Nephron progenitor cell (in vitro differentiated cells): ENCODE results near the gene SLIT1.

Experiments used
- DNase-seq: peaks from one replicate; pipeline ENCODE4 v3.0.0; 2021
- H3K27ac Mint-ChIP-seq: 2 replicates; pipeline ENCODE4 v1.8.0; 2021; ENCODE audit warnings: mild to moderate bottlenecking, moderate library complexity, mixed read lengths
- H3K27me3 Mint-ChIP-seq: 2 replicates; pipeline ENCODE4 v1.8.0; 2021; ENCODE audit warnings: mild to moderate bottlenecking, low read depth, mixed read lengths; ENCODE audit not compliant: poor library complexity
- H3K36me3 Mint-ChIP-seq: 2 replicates; pipeline ENCODE4 v1.8.0; 2021; ENCODE audit warnings: low read depth, mixed read lengths
- H3K4me1 Mint-ChIP-seq: 2 replicates; pipeline ENCODE4 v1.8.0; 2021; ENCODE audit warnings: mixed read lengths
- H3K4me3 Mint-ChIP-seq: 2 replicates; pipeline ENCODE4 v1.8.0; 2021; ENCODE audit warnings: mild to moderate bottlenecking, moderate library complexity, mixed read lengths
- H3K9me3 Mint-ChIP-seq: 2 replicates; pipeline ENCODE4 v1.8.0; 2021; ENCODE audit warnings: mild to moderate bottlenecking, moderate library complexity, mixed read lengths
- CTCF ChIP-seq: fragments of 200-600 bp; sonication (generic); IDR thresholded peaks from 2 replicates; pipeline ENCODE4 v1.5.0; 2021; ENCODE audit warnings: antibody characterized with exemption

SLIT1 gene

GRCh38 chr10:96967847-96968246, 217.9 kb downstream of the SLIT1 start:
- Mint-ChIP-seq H3K9me3 (peaks cover 7% of the 10 kb centered on the region), H3K36me3 (peaks cover 39% of the 10 kb centered on the region), H3K4me3 (no peak overlapping the region), H3K27me3 (peaks cover 4% of the 10 kb centered on the region), H3K27ac (no peak overlapping the region), H3K4me1 (peaks cover 29% of the 10 kb centered on the region)
- DNase-seq, result no peak
- no peak for TF ChIP-seq CTCF

DNA sequence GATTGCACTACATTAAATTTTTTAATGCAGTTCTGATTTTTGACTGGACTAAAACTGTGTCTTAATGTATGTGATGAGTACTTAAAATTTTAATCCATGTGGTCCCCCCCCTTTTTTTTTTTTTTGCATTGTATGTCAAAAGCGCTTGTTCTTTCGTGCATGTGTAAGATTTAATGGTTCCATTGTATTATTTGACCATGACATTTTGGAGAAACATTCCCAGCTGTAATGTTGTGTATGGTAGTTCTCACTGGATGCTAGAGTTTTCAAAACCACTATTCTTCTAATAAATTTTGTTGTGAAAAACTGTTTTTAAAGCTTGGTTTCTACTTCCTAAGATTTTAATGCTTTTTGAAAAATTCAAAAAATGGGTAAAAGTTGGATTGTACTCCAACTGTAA, 221.6 kb downstream of the SLIT1 start:
- Mint-ChIP-seq H3K27me3 (peaks cover 4% of the 10 kb centered on the region), H3K9me3 (peaks cover 3% of the 10 kb centered on the region), H3K36me3 (peaks cover 33% of the 10 kb centered on the region), H3K4me1 (peaks cover 27% of the 10 kb centered on the region), H3K4me3 (no peak overlapping the region), H3K27ac (no peak overlapping the region)
- no peak for TF ChIP-seq CTCF
- DNase-seq, result no peak

GRCh38 chr10:96960872-96961271, 224.9 kb downstream of the SLIT1 start:
- no peak for DNase-seq
- H3K27ac Mint-ChIP-seq, result peak overlapping the region; percentile 83
- H3K9me3 Mint-ChIP-seq, result peaks cover 2% of the 10 kb centered on the region
- H3K27me3 Mint-ChIP-seq, result peaks cover 4% of the 10 kb centered on the region
- no peak overlapping the region for H3K4me3 Mint-ChIP-seq
- no peak for TF ChIP-seq CTCF
- H3K4me1 Mint-ChIP-seq, result peaks cover 23% of the 10 kb centered on the region
- peaks cover 17% of the 10 kb centered on the region for H3K36me3 Mint-ChIP-seq

GRCh38 chr10:96959733-96960132, 226.0 kb downstream of the SLIT1 start:
- Mint-ChIP-seq H3K36me3 (peaks cover 23% of the 10 kb centered on the region), H3K4me1 (peaks cover 23% of the 10 kb centered on the region), H3K9me3 (no peaks in the 10 kb centered on the region), H3K4me3 (no peak overlapping the region), H3K27ac (peak overlapping the region; percentile 27), H3K27me3 (no peaks in the 10 kb centered on the region)
- TF ChIP-seq CTCF, result no peak
- no peak for DNase-seq

GRCh38 chr10:96958071-96958470, 227.7 kb downstream of the SLIT1 start:
- no peak for DNase-seq
- H3K9me3 Mint-ChIP-seq, result no peaks in the 10 kb centered on the region
- no peak for TF ChIP-seq CTCF
- no peak overlapping the region for H3K27ac Mint-ChIP-seq
- H3K36me3 Mint-ChIP-seq, result peaks cover 25% of the 10 kb centered on the region
- H3K4me3 Mint-ChIP-seq, result no peak overlapping the region
- H3K4me1 Mint-ChIP-seq, result peaks cover 23% of the 10 kb centered on the region
- H3K27me3 Mint-ChIP-seq, result no peaks in the 10 kb centered on the region

DNA sequence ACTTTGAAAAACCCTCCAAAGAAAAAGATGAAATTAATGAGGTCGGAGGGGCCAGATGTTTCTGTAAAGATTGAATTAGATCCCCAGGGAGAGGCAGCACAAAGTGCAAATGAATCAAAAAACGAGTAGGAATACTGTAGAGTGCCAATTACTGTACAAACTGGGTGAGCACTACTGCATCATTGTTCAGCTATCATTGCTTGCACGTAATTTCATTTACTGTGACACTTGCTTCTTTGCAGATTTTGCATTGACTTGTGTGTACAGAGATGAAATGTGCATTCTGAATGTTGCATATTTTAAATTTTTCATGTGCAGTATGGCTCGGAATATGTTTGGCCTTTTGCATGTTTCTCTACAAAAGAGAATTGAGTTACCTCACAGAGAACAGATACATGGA, 230.0 kb downstream of the SLIT1 start:
- Mint-ChIP-seq H3K4me3 (no peak overlapping the region), H3K27me3 (no peaks in the 10 kb centered on the region), H3K36me3 (peaks cover 35% of the 10 kb centered on the region), H3K27ac (no peak overlapping the region), H3K4me1 (peaks cover 12% of the 10 kb centered on the region), H3K9me3 (no peaks in the 10 kb centered on the region)
- no peak for DNase-seq
- TF ChIP-seq CTCF, result no peak
